ENCODE measurements around the gene TIGAR. TPM values are rescaled to one million over a fixed set of nuclear protein-coding genes. Genes with fewer than 3 reads are reported as not detected.

Gene TIGAR
- total and polyA plus RNA-seq, 2 donors (not counting 3 experiments of a cell fraction or from before 2014, with no cell fraction given): 5.6 to 31.2 TPM

DNA sequence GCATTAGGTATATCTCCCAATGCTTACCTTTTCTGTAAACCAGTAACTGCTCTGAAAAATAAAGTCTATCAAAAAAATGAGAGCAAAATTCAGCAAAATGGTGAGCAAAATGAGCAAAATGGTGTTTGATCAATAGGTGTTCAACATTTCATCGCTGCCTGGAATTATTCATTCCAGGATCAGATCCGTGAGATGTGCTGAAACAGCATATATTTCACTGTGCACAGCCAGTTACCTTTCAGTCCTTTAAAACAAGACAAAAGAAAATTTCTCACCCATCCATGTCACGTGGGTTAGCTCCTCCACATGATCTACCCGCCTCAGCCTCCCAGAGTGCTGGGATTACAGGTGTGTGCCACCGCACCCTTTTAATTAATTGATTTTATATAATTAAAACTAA, 66.6 kb downstream of the TIGAR start:
- no peaks in the 10 kb centered on the region for H3K9me3 ChIP-seq (replicated peaks; ENCODE audit: control insufficient read depth, insufficient read depth, low read length)
- DNase-seq (ENCODE audit: low read depth, low spot score): no peak
- H4K20me1 ChIP-seq (replicated peaks; ENCODE audit: control insufficient read depth, extremely low read depth, insufficient read depth, low read length): no peaks in the 10 kb centered on the region
- peaks cover 0 to 1% of the 10 kb centered on the region in 2 experiments for H3K27me3 ChIP-seq (ENCODE audit: control insufficient read depth in 2 of 2, insufficient read depth in 2 of 2, low read length in 2 of 2)
- H3K4me2 ChIP-seq (ENCODE audit: insufficient read depth, low read length): no peak overlapping the region
- no peak overlapping the region for H3K9ac ChIP-seq (replicated peaks; ENCODE audit: extremely low read depth, insufficient read depth, low read length)
- no peak overlapping the region for H3K4me3 ChIP-seq (replicated peaks in 1 of 3; ENCODE audit: insufficient read depth in 1 of 3, low read depth in 1 of 3, low read length in 3 of 3)
- FAIRE-seq: no peak
- H3K27ac ChIP-seq (ENCODE audit: insufficient read depth, low read depth, low read length): no peak overlapping the region
- no peaks in the 10 kb centered on the region for H3K9me1 ChIP-seq (replicated peaks; ENCODE audit: control insufficient read depth, extremely low read depth, insufficient read depth, low read length)
- TF ChIP-seq EZH2 (IDR thresholded peaks at IDR 0.05; ENCODE audit: borderline replicate concordance, low read depth, low read length, severe bottlenecking): no peak
- intact Hi-C loops (cut with micrococcal nuclease): no loop called here
- no TSS peak for BruUV-seq (replicated peaks)
- ChIA-PET CTCF (no interaction called here), POLR2A (no interaction called here)
- no peaks in the 10 kb centered on the region for H3K4me1 ChIP-seq (ENCODE audit: control insufficient read depth, extremely low read depth, insufficient read depth, low read length)
- dilution Hi-C loops (cut with MboI; ENCODE audit: extremely low pct_ligation_motif_present, low sequenced_read_pairs): no loop called here
- no peak overlapping the region for H2AFZ ChIP-seq (ENCODE audit: low read depth, low read length)
- no peaks in the 10 kb centered on the region for H3K79me2 ChIP-seq (ENCODE audit: control insufficient read depth, insufficient read depth, low read length)
- H3K36me3 ChIP-seq (ENCODE audit: control insufficient read depth in 2 of 2, extremely low read depth in 1 of 2, insufficient read depth in 2 of 2, low read length in 2 of 2): no peaks in the 10 kb centered on the region

DNA sequence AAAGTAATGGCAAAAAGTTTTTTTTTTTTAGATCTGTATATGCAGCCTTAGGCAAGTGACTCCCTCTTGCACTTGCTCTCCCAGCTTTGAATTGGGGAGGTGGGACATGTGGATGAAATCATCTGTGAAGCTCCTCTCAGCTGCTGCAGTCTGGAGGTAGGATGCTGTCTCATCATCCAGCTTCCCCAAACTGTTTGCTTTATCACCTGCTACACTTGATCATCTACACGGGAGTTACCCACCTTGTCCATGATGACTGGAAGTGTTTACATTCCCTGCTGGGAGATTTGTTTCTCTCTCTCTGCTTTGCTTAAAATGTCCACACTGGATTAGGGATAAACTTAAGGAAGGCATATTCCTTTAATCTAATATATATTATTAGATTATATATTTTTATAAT, 67.0 kb downstream of the TIGAR start:
- no peaks in the 10 kb centered on the region for H3K9me1 ChIP-seq (replicated peaks; ENCODE audit: control insufficient read depth, extremely low read depth, insufficient read depth, low read length)
- ChIA-PET POLR2A (no interaction called here), CTCF (no interaction called here)
- no peaks in the 10 kb centered on the region for H3K79me2 ChIP-seq (ENCODE audit: control insufficient read depth, insufficient read depth, low read length)
- intact Hi-C loops (cut with micrococcal nuclease) (no loop called here), dilution Hi-C loops (cut with MboI; ENCODE audit: extremely low pct_ligation_motif_present, low sequenced_read_pairs) (no loop called here)
- no peaks in the 10 kb centered on the region for H3K4me1 ChIP-seq (ENCODE audit: control insufficient read depth, extremely low read depth, insufficient read depth, low read length)
- H3K4me3 ChIP-seq (replicated peaks in 1 of 3; ENCODE audit: insufficient read depth in 1 of 3, low read depth in 1 of 3, low read length in 3 of 3): no peak overlapping the region
- H2AFZ ChIP-seq (ENCODE audit: low read depth, low read length): no peak overlapping the region
- no peak overlapping the region for H3K4me2 ChIP-seq (ENCODE audit: insufficient read depth, low read length)
- H3K9me3 ChIP-seq (replicated peaks; ENCODE audit: control insufficient read depth, insufficient read depth, low read length): no peaks in the 10 kb centered on the region
- no peak overlapping the region for H3K9ac ChIP-seq (replicated peaks; ENCODE audit: extremely low read depth, insufficient read depth, low read length)
- H3K36me3 ChIP-seq (ENCODE audit: control insufficient read depth in 2 of 2, extremely low read depth in 1 of 2, insufficient read depth in 2 of 2, low read length in 2 of 2): no peaks in the 10 kb centered on the region
- no peak overlapping the region for H3K27ac ChIP-seq (ENCODE audit: insufficient read depth, low read depth, low read length)
- peaks cover 0 to 1% of the 10 kb centered on the region in 2 experiments for H3K27me3 ChIP-seq (ENCODE audit: control insufficient read depth in 2 of 2, insufficient read depth in 2 of 2, low read length in 2 of 2)
- no TSS peak for BruUV-seq (replicated peaks)
- no peak for FAIRE-seq
- H4K20me1 ChIP-seq (replicated peaks; ENCODE audit: control insufficient read depth, extremely low read depth, insufficient read depth, low read length): no peaks in the 10 kb centered on the region
- no peak for DNase-seq (ENCODE audit: low read depth, low spot score)
- TF ChIP-seq MYC (IDR thresholded peaks at IDR 0.05; ENCODE audit: low read depth, low read length) (no peak), POLR2A (IDR thresholded peaks at IDR 0.05; ENCODE audit: low read depth, low read length) (no peak), JUN (IDR thresholded peaks at IDR 0.05; ENCODE audit: borderline replicate concordance, insufficient read depth, insufficient read length, low read depth) (no peak), FOS (IDR thresholded peaks at IDR 0.05; ENCODE audit: borderline replicate concordance, insufficient read depth, low read length) (no peak), CTCF (IDR thresholded peaks at IDR 0.05; ENCODE audit: extremely low read depth in 1 of 2, insufficient read depth in 1 of 2, low read depth in 1 of 2, low read length in 2 of 2) (no peak), GATA2 (IDR thresholded peaks at IDR 0.05; ENCODE audit: insufficient read depth, insufficient read length, low read depth, low read length) (no peak), POLR2AphosphoS5 (IDR thresholded peaks at IDR 0.05; ENCODE audit: insufficient read depth, low read depth, low read length) (no peak), EZH2 (IDR thresholded peaks at IDR 0.05; ENCODE audit: borderline replicate concordance, low read depth, low read length, severe bottlenecking) (no peak), MAX (IDR thresholded peaks at IDR 0.05; ENCODE audit: insufficient read depth, insufficient read length) (no peak)
